Ureter (tissue), 1 donor: ENCODE results near the gene WDR81. TPM values are rescaled to one million over a fixed set of nuclear protein-coding genes. Genes with fewer than 3 reads are reported as not detected.
"Not testable (repeated sequence)": the region's sequence is repeated elsewhere in the genome, so short reads cannot be mapped to it uniquely, and the experiment has no call there.

Experiments
- DNase-seq: peaks from one replicate; pipeline ENCODE4 v3.0.0-alpha.2; 2020; ENCODE audit warnings: low spot score
- total RNA-seq: library from RNA; stranded (reverse); gene quantifications from one replicate; pipeline ENCODE4 v1.2.4, GENCODE V29; 2023
- donor health status: DM: yes; HTN: yes; CAD: no.

Gene WDR81
- total RNA-seq, 1 donor from 2014 or later: 29.5 TPM

DNA sequence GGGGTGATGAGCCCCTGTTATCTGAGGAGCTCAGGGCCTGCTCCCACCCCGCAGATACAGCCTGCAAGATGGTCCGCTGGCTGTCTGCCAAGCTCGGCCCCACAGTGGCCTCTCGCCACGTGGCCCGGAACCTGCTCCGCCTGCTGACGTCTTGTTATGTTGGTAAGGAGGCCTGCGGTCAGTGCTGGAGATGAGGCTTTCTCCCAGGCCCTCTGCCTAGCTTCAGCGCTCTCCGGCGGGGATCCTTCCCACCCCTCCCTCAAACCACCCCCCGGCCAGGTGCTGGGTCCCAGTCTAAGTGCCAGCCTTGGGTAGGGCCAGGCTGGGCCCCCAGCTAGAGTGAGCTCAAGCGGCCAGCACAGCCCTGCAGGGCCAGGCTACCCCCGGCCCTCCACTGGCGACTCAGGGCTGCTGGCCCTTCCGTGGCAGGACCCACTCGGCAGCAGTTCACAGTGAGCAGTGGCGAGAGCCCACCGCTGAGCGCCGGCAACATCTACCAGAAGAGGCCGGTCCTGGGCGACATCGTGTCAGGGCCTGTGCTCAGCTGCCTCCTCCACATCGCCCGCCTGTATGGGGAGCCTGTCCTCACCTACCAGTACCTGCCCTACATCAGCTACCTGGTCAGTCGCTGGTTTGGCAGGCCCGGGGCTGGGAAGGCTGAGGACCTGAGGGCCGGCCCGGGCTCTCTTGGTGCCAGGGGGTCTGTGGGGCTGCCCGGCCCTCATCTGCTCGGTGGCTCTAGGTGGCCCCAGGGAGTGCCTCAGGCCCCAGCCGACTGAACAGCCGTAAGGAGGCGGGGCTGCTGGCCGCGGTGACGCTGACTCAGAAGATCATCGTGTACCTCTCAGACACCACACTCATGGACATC is 6.1 kb downstream of the WDR81 start:
- peak; percentile 78 for DNase-seq

DNA sequence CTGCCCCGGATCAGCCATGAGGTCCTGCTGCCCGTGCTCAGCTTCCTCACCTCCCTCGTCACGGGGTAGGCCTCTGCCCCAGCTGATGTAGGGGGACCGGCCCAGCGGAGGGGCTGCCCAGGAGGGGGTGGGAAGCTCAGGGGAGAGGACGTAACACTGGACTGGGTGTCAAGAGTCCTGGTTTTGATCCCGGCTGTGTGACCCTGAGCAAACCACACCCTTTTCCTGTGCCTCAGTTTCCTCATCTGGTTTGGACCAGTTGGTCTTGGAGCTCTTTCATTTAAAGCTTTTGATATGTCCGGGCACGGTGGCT is 6.6 kb downstream of the WDR81 start:
- DNase-seq: no peak

GRCh38 chr17:1732241-1732832 is 7.8 kb downstream of the WDR81 start:
- no peak for DNase-seq

DNA sequence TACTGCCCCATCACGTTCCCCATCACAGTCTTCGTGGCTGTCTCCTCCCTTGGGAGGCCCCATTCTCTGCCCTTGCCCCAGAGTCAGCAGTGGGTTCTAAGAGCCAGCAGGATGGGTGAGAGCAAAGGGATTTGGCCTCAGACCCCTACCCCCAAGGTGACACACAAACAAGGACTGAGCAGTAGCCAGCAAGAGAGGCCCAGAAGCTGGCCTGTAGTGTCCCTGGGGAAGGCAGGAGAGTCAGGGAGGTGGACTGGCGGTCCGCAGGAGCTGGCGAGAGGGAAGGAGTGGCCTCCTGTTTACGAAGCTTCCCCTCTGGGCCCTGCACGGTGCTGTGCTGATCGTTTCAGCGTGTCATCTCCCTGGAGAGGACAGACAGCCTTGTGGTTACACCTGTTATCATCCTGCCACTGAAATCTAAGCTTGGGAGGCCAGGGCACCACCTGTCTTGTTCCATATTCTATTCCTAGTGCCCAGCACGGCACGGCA is 8.4 kb downstream of the WDR81 start:
- no peak for DNase-seq

- no peak for DNase-seq
Observed at GRCh38 chr17:1733759-1734158, 9.3 kb downstream of the WDR81 start.

GRCh38 chr17:1735418-1735817 is 10.9 kb downstream of the WDR81 start:
- no peak for DNase-seq

GRCh38 chr17:1735834-1736347 is 11.4 kb downstream of the WDR81 start:
- no peak for DNase-seq

DNA sequence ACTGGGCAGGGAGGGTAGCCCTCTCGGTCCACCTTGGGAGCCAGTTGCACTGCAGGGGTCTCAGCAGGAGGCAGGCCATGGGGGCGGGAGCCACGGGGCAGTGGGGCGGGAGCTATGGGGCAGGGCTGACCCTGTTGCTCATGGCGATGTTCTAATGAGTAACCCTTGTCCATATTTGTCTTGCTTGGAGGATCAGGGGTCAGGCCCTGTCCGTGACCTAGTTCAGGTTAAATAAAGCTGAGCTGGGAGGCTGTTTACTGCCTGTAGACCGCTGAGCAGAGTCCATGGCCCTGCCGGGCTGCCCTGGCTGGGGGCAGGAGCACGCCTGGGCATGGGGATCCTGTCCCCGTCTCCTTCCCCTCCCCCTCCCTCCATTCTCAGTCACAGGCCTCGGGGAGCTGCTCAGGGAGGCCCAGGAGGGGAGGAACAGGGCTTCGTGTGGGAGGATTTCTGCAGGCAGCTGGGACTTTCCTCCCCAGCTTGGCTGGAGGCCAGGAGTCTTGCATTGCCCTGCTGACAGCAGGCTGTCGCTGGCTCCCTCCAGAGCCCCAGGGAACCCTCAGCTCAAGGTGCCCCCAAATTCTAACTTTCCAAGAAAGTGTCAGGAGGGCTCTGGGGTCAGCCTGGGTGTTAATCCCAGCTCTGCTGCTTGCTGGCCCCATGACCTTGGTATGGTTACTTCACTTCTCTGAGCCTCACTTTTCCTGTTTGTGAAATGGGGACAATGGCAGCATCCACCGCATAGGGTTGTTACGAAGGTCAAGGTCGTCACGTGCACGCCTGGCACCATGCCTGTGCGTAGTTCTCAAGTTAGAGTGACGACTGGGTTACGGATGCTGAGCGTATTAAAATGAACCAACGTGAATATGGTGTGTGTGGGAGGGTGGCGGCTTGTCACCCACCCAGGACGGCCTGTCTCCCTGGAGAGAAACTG is 12.1 kb downstream of the WDR81 start:
- DNase-seq: no peak

DNA sequence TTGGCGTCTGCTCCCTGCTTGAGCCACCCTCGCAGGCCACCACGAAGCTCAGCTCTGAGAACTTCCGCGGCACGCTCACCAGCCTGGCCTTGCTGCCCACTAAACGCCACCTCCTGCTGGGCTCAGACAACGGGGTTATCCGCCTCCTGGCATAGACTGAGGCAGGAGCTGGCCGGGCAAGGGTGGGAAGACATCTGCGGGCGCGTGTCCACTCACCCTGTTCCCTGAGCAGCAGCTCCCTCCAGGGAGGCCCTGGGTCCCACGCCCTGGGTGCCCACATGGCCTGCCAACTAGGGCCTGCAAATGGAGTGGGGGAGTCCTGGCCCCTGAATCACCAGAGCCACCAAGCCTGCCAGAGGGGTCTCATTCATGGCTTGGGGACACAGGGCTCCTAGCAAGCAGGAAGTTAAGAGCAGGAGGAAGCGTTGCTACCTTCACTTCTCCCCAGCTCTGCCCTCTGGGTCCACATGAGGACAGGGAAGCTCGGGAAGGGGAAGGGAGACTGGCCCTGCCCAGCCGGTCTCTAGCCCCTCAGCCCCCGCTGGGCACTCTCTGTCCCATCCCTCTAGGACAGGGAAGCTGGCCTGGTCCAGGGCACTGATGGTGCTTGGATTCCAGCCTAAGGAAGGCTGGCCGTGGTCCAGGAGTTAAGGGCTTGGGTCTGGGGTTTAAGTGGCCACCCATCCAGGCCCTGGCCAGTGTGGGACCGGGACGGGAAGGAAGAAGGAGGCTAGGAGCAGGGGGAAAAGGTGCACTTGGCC is 13.2 kb downstream of the WDR81 start:
- no peak for DNase-seq

- not testable (repeated sequence) for DNase-seq
Observed at GRCh38 chr17:1741899-1742298, 17.4 kb downstream of the WDR81 start.

DNA sequence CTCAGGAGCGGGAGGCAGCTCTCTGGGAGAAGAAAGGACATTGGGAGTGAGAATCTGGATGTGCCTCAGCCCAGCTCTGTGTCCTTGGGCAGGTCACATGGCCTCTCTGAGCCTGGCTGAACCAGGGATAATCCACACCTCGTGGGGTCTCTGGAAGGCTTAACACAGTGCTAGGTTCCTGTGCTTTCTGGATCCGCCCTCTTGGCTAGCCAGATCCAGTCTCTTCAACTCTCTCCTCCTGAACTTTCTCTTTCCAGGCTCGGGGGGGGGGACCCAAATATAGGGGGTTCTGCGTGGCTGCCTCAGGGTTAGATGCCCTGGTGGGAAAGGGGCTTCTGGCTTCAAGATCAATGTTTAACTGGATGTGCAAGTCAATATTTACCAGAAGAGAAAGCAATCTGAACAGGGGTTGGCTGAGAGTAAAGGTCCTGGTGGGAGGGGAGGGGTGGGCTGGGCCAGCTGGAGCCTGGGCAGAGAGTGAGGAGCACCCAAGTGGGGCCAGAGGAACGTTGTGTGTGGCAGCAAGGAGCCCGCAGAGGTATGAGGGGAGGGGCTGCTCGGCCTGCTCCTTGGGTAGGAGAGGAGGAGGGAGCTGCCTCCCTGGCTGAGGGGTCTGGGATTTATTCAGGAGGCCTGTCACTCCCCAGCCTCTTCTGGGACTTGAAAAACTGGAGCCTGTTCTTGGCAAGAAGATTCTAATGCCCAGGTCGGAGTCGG is 18.0 kb downstream of the WDR81 start, which contains the start of gene SERPINF2:
TSS of gene SERPINF2 (plus strand) at position 501 of the 717 bp plus-strand sequence. CDS start 2,125 bp downstream, outside the sequence.
- no peak for DNase-seq

DNA sequence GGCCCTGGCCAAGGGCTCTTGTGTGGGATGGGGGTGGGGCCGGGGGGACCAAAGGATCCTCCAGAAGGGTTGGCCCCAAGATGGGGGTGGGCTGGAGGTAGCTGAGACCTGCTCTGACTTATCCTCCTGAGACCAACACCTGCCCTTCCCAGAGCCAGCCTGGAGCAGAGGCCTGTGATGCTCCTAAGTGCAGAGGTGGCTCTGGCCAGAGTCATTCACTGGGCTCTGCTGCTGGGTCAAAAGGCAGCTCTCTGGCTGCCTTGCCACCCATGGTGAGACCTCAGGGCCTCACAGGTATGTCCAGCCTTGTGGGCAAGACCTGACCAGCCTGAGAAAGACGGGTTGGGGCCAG is 18.6 kb downstream of the WDR81 start:
- DNase-seq: no peak

DNA sequence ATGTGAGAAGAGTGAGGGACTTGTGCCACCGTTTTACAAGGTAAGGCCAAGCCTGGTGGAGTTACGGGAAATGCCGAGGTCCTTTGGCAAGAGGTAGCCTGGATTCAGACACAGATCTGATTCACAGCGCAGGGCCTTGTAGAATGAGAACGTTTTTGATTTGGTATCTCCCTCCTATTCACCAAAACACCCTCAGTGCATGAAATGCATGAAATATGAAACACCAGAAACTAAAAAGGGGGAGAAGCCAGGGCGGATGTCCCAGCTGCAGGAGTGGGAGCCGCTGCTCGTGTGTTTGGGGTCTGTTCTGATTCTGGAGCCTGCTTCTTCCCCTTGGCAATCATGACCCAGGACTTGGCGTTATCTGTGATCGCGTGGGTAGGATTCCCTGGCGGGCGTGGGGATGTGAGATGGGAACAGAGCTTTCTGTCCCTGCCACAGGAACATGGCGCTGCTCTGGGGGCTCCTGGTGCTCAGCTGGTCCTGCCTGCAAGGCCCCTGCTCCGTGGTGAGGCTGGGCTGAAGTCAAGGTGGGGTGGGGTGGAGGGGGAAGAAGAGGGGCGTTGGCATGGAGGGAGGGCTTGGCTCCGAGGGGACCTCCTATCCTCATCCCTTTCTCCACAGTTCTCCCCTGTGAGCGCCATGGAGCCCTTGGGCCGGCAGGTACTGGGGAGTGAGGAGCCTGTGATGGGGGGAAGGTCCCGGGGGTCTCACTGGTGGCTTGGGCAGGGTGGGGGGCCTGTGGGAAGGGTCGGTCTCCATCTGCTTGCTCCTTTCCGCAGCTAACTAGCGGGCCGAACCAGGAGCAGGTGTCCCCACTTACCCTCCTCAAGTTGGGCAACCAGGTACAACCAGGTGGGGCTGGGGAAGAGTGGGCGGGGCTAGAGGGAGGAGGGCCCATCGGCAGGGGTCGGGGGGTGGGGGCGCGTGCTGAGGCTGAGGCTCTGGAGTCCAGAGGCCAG is 20.3 kb downstream of the WDR81 start:
- DNase-seq: no peak

DNA sequence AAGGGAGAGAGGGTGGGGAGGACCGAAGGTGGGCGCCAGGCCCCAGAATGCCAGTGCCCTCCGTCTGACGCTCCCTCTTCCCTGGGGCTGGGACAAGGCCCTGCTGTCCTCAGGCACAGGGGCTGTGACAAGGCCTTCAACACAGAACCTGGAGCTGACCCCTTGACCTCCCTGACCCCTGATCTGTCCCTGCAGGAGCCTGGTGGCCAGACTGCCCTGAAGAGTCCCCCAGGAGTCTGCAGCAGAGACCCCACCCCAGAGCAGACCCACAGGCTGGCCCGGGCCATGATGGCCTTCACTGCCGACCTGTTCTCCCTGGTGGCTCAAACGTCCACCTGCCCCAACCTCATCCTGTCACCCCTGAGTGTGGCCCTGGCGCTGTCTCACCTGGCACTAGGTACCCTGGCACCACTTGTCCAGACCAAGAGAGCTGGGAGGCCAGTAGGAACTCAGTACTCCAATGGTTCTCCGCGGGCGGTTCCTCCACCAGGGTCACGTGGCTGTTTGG is 21.1 kb downstream of the WDR81 start:
- no peak for DNase-seq

- DNase-seq: no peak
Observed at GRCh38 chr17:1746975-1747543, 22.6 kb downstream of the WDR81 start.

GRCh38 chr17:1750628-1751027 is 26.1 kb downstream of the WDR81 start:
- no peak for DNase-seq

DNA sequence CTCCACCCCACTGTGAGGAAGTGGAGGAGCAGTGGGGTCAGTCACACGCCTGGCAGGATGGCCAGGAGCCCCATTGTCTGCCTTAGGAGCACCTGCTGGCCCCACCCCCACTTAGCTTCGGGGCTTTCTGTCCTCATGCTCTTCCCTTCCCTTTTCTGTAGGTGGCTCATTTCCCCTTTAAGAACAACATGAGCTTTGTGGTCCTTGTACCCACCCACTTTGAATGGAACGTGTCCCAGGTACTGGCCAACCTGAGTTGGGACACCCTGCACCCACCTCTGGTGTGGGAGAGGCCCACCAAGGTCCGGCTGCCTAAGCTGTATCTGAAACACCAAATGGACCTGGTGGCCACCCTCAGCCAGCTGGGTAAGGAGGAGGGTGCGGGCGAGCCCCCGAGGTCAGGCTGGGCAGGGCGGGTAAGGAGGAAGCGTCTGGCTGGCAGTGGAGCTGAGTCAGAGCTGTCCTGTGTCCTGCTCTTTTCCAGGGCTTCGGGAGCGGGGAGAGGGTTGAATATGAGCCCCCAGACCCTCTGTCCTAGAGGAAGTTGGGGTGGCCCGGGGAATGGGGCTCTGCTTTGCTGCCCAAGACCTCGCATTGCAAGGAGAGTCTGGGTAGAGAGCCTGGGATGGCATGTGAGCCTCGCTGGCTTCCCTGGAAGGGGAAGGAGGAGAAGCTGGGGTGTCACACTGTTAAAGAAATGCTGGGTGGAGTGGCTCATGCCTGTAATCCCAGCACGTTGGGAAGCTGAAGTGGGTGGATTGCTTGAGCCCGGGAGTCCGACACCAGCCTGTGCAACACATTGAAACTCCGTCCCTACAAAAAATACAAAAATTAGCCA is 28.1 kb downstream of the WDR81 start:
- DNase-seq: no peak
